ENCODE data around the gene ARMC9.
A peak's percentile ranks its signal among the peaks of the same experiment; 100 is the strongest.

Gene ARMC9

GRCh38 chr2:231260442-231261208 lies 62.2 kb downstream of the ARMC9 start:
- H3K14ac ChIP-seq (ENCODE audit: low read length) = no peak overlapping the region
- H3K4me2 ChIP-seq (ENCODE audit: insufficient read depth, low read length, poor library complexity, severe bottlenecking) = no peak overlapping the region
- no peak overlapping the region for H4K8ac ChIP-seq (ENCODE audit: low read depth, low read length)
- H3K27ac ChIP-seq (replicated peaks; ENCODE audit: low read length) = no peak overlapping the region
- H3K36me3 ChIP-seq (replicated peaks in 1 of 2; ENCODE audit: control insufficient read depth in 2 of 2, insufficient read depth in 2 of 2, low read length in 2 of 2) = peaks cover 15 to 73% of the 10 kb centered on the region in 2 donors
- H3K4me3 ChIP-seq (ENCODE audit: low read length in 2 of 2) = no peak overlapping the region
- no peak overlapping the region for H3K9ac ChIP-seq (ENCODE audit: low read depth, low read length, poor library complexity)
- no peak overlapping the region for H2BK120ac ChIP-seq (ENCODE audit: low read depth, low read length)
- H2BK15ac ChIP-seq (ENCODE audit: low read length) = no peak overlapping the region
- no peak overlapping the region for H3K18ac ChIP-seq (ENCODE audit: low read length)
- no peak overlapping the region for H3K4ac ChIP-seq (ENCODE audit: low read length)
- no peaks in the 10 kb centered on the region for H3K79me1 ChIP-seq (ENCODE audit: low read depth, low read length)
- no peaks in the 10 kb centered on the region for H3K9me3 ChIP-seq (replicated peaks in 1 of 2; ENCODE audit: control insufficient read depth in 2 of 2, insufficient read depth in 1 of 2, low read depth in 1 of 2, low read length in 2 of 2)
- no peaks in the 10 kb centered on the region for H3K4me1 ChIP-seq (ENCODE audit: control insufficient read depth in 2 of 2, insufficient read depth in 1 of 2, low read depth in 1 of 2, low read length in 2 of 2)
- no peak overlapping the region for H2BK12ac ChIP-seq (ENCODE audit: low read length)
- no peak overlapping the region for H3K23ac ChIP-seq (ENCODE audit: low read depth, low read length, poor library complexity)
- H4K91ac ChIP-seq (ENCODE audit: low read depth, low read length, poor library complexity) = no peak overlapping the region
- DNase-seq (ENCODE audit: low spot score) = no peak
- no peaks in the 10 kb centered on the region for H3K27me3 ChIP-seq (ENCODE audit: control insufficient read depth in 3 of 3, insufficient read depth in 3 of 3, low read depth in 1 of 3, low read length in 3 of 3)
- no CpG with 5 or more reads among the region's 15 CpGs for WGBS, 2 donors (ENCODE audit: extremely low coverage in 2 of 2, insufficient read length in 2 of 2, insufficient replicate concordance in 1 of 2)
- no peak overlapping the region for H2AK5ac ChIP-seq (ENCODE audit: low read depth, low read length)
- H2BK5ac ChIP-seq (ENCODE audit: low read length) = no peak overlapping the region
- no peak overlapping the region for H2AFZ ChIP-seq (ENCODE audit: low read length)

GRCh38 chr2:231263118-231263831 lies 64.8 kb downstream of the ARMC9 start:
- no peak for DNase-seq (ENCODE audit: low spot score)
- Histone ChIP-seq H3K27ac (replicated peaks; ENCODE audit: low read length) (no peak overlapping the region), H3K4me3 (ENCODE audit: low read length in 2 of 2) (no peak overlapping the region), H4K8ac (ENCODE audit: low read depth, low read length) (no peak overlapping the region), H3K4me2 (ENCODE audit: insufficient read depth, low read length, poor library complexity, severe bottlenecking) (no peak overlapping the region), H3K36me3 (replicated peaks in 1 of 2; ENCODE audit: control insufficient read depth in 2 of 2, insufficient read depth in 2 of 2, low read length in 2 of 2) (peaks cover 12 to 80% of the 10 kb centered on the region in 2 donors), H3K4ac (ENCODE audit: low read length) (no peak overlapping the region), H3K4me1 (ENCODE audit: control insufficient read depth in 2 of 2, insufficient read depth in 1 of 2, low read depth in 1 of 2, low read length in 2 of 2) (no peaks in the 10 kb centered on the region), H3K9ac (ENCODE audit: low read depth, low read length, poor library complexity) (no peak overlapping the region), H2BK120ac (ENCODE audit: low read depth, low read length) (no peak overlapping the region), H4K91ac (ENCODE audit: low read depth, low read length, poor library complexity) (no peak overlapping the region), H3K79me1 (ENCODE audit: low read depth, low read length) (no peaks in the 10 kb centered on the region), H3K23ac (ENCODE audit: low read depth, low read length, poor library complexity) (no peak overlapping the region), H2AK5ac (ENCODE audit: low read depth, low read length) (no peak overlapping the region), H2AFZ (ENCODE audit: low read length) (no peak overlapping the region), H3K18ac (ENCODE audit: low read length) (no peak overlapping the region), H2BK15ac (ENCODE audit: low read length) (no peak overlapping the region), H2BK5ac (ENCODE audit: low read length) (no peak overlapping the region), H3K9me3 (replicated peaks in 1 of 2; ENCODE audit: control insufficient read depth in 2 of 2, insufficient read depth in 1 of 2, low read depth in 1 of 2, low read length in 2 of 2) (no peaks in the 10 kb centered on the region), H3K27me3 (ENCODE audit: control insufficient read depth in 3 of 3, insufficient read depth in 3 of 3, low read depth in 1 of 3, low read length in 3 of 3) (no peaks in the 10 kb centered on the region), H3K14ac (ENCODE audit: low read length) (no peak overlapping the region), H2BK12ac (ENCODE audit: low read length) (no peak overlapping the region)
- no CpG with 5 or more reads among the region's 10 CpGs for WGBS, 2 donors (ENCODE audit: extremely low coverage in 2 of 2, insufficient read length in 2 of 2, insufficient replicate concordance in 1 of 2)

GRCh38 chr2:231270221-231271114 lies 72.0 kb downstream of the ARMC9 start:
- Histone ChIP-seq H2BK120ac (ENCODE audit: low read depth, low read length) (no peak overlapping the region), H3K9me3 (replicated peaks in 1 of 2; ENCODE audit: control insufficient read depth in 2 of 2, insufficient read depth in 1 of 2, low read depth in 1 of 2, low read length in 2 of 2) (no peaks in the 10 kb centered on the region), H3K4ac (ENCODE audit: low read length) (no peak overlapping the region), H3K27me3 (ENCODE audit: control insufficient read depth in 3 of 3, insufficient read depth in 3 of 3, low read depth in 1 of 3, low read length in 3 of 3) (no peaks in the 10 kb centered on the region), H3K36me3 (replicated peaks in 1 of 2; ENCODE audit: control insufficient read depth in 2 of 2, insufficient read depth in 2 of 2, low read length in 2 of 2) (peaks cover 16 to 90% of the 10 kb centered on the region in 2 donors), H3K27ac (replicated peaks; ENCODE audit: low read length) (no peak overlapping the region), H4K8ac (ENCODE audit: low read depth, low read length) (no peak overlapping the region), H3K14ac (ENCODE audit: low read length) (no peak overlapping the region), H3K4me1 (ENCODE audit: control insufficient read depth in 2 of 2, insufficient read depth in 1 of 2, low read depth in 1 of 2, low read length in 2 of 2) (no peaks in the 10 kb centered on the region), H2AFZ (ENCODE audit: low read length) (no peak overlapping the region), H3K23ac (ENCODE audit: low read depth, low read length, poor library complexity) (no peak overlapping the region), H3K9ac (ENCODE audit: low read depth, low read length, poor library complexity) (no peak overlapping the region), H2BK15ac (ENCODE audit: low read length) (no peak overlapping the region), H3K79me1 (ENCODE audit: low read depth, low read length) (no peaks in the 10 kb centered on the region), H2BK5ac (ENCODE audit: low read length) (no peak overlapping the region), H3K4me2 (ENCODE audit: insufficient read depth, low read length, poor library complexity, severe bottlenecking) (no peak overlapping the region), H2BK12ac (ENCODE audit: low read length) (no peak overlapping the region), H4K91ac (ENCODE audit: low read depth, low read length, poor library complexity) (no peak overlapping the region), H3K4me3 (ENCODE audit: low read length in 2 of 2) (peak overlapping the region in 1 of 2 donors; percentile 61), H3K18ac (ENCODE audit: low read length) (no peak overlapping the region), H2AK5ac (ENCODE audit: low read depth, low read length) (no peak overlapping the region)
- DNase-seq (ENCODE audit: low spot score) = no peak
- no CpG with 5 or more reads among the region's 20 CpGs for WGBS, 2 donors (ENCODE audit: extremely low coverage in 2 of 2, insufficient read length in 2 of 2, insufficient replicate concordance in 1 of 2)
